A549 (cell line): Measurements from ENCODE around the gene SNTG2.

Experiments used
- CTCF ChIP-seq: fragments of >200 bp; sonication (Bioruptor Twin); formaldehyde crosslinking; IDR thresholded peaks from 3 replicates; pipeline ENCODE4 v1.5.1; 2016
- EHMT2 ChIP-seq: fragments of 200-600 bp; sonication (generic); IDR thresholded peaks from 2 replicates; pipeline ENCODE4 v1.6.1; 2016; ENCODE audit warnings: antibody characterized with exemption, low read depth, mild to moderate bottlenecking, moderate library complexity
- EP300 ChIP-seq, 2 experiments: fragments of >200 bp; sonication (Bioruptor Twin); formaldehyde crosslinking; IDR thresholded peaks; 2 replicates in 1 of 2; 3 replicates in 1 of 2; pipeline ENCODE4 v1.6.1; 2016 to 2017
- POLR2A ChIP-seq: IDR thresholded peaks from 2 replicates; pipeline ENCODE4 v1.6.1; 2012; ENCODE audit warnings: mild to moderate bottlenecking, low read length
- POLR2AphosphoS2 ChIP-seq: conservative IDR thresholded peaks from 2 replicates; pipeline ENCODE4 v1.6.1; 2012; ENCODE audit warnings: low read length, improper control_type of control experiment, inconsistent platforms
- RAD21 ChIP-seq, 2 experiments: fragments of >200 bp in 1 of 2; sonication (Bioruptor Twin) in 1 of 2; formaldehyde crosslinking in 1 of 2; IDR thresholded peaks in 1 of 2; conservative IDR thresholded peaks in 1 of 2; 2 replicates in 1 of 2; 3 replicates in 1 of 2; pipeline ENCODE4 v1.6.1; 2012 to 2018; ENCODE audit warnings: inconsistent platforms in 1 of 2
- RCOR1 ChIP-seq: fragments of 150-350 bp; IDR thresholded peaks from 2 replicates; pipeline ENCODE4 v1.6.1; 2014; ENCODE audit warnings: antibody characterized with exemption, low read length, low read depth
- TP53 ChIP-seq: fragments of 250-450 bp; sonication (Bioruptor Pico); IDR thresholded peaks from 2 replicates; pipeline ENCODE4 v1.5.0; 2021; ENCODE audit warnings: mild to moderate bottlenecking, moderate library complexity
- ZFP36 ChIP-seq: fragments of 450-650 bp; IDR thresholded peaks from 2 replicates; pipeline ENCODE4 v1.6.1; 2014; ENCODE audit warnings: borderline replicate concordance; ENCODE audit not compliant: partially characterized antibody
- ZSCAN20 ChIP-seq: fragments of 250-450 bp; sonication (Bioruptor Pico); IDR thresholded peaks from 2 replicates; pipeline ENCODE4 v1.8.0; 2022; ENCODE audit warnings: mild to moderate bottlenecking, moderate library complexity
- TF ChIP-seq, protein P1 (sequence below): IDR thresholded peaks from 2 replicates; pipeline ENCODE4 v1.6.1; 2012; ENCODE audit warnings: low read depth, borderline replicate concordance

DNA sequence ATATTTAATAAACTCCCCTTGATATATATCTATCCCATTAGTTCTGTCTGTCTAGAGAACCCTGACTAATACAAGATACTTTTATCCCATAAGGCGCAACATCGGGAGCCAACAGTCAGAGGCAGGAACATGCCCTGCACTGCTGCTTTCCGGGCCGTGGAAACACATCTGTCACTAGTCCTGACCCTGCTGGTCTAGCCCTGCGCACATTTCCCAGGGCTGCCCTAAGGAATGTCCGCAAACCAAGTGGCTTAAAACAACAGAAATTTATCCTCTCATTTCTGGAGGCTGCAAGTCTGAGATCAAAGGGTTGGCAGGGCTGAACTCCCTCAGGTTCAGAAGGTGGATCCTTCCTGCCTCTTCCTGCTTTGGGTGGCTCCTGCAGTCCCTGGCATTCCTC lies 348.4 kb downstream of the SNTG2 start:
- no peak for TF ChIP-seq CTCF
- no peak for TF ChIP-seq ZSCAN20 (CRISPR knock-in tag)
- TF ChIP-seq POLR2A, result no peak
- TF ChIP-seq POLR2AphosphoS2, result no peak
- no peak for TF ChIP-seq RAD21 (conservative IDR thresholded peaks at IDR 0.05 in 1 of 2, IDR thresholded peaks at IDR 0.05 in 1 of 2)
- TF ChIP-seq TP53, result no peak
- TF ChIP-seq ZFP36, result no peak
- TF ChIP-seq EP300 (IDR thresholded peaks at IDR 0.05), result no peak
- no peak for TF ChIP-seq EHMT2
- TF ChIP-seq, protein P1, sequence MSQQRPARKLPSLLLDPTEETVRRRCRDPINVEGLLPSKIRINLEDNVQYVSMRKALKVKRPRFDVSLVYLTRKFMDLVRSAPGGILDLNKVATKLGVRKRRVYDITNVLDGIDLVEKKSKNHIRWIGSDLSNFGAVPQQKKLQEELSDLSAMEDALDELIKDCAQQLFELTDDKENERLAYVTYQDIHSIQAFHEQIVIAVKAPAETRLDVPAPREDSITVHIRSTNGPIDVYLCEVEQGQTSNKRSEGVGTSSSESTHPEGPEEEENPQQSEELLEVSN, result no peak
- no peak for TF ChIP-seq RCOR1
